Ovary (tissue), 9 donors: ENCODE data around the gene SLC25A43. TPM values are rescaled to one million over a fixed set of nuclear protein-coding genes. Genes with fewer than 3 reads are reported as not detected.

Experiments
- DNase-seq, 5 donors: peaks; one replicate each; pipeline ENCODE4 v3.0.0-alpha.2; 2019 to 2020
- H3K27ac ChIP-seq, 2 donors: fragments of 200-600 bp; one replicate each; pipeline versions ENCODE4 v1.5.1 to v1.8.0; 2019 to 2022
- H3K27me3 ChIP-seq: fragments of 200-600 bp; one replicate; pipeline ENCODE4 v1.8.0; 2022
- H3K36me3 ChIP-seq: fragments of 200-600 bp; sonication (generic); one replicate; pipeline ENCODE4 v1.5.1; 2019
- H3K4me1 ChIP-seq: one replicate; pipeline ENCODE4 v1.8.1; 2013; ENCODE audit warnings: mild to moderate bottlenecking, moderate library complexity; ENCODE audit not compliant: insufficient read depth
- H3K4me3 ChIP-seq: fragments of 200-600 bp; sonication (generic); one replicate; pipeline ENCODE4 v1.5.1; 2017
- H3K9me3 ChIP-seq, 2 donors: fragments of 200-600 bp in 1 of 2; sonication (generic) in 1 of 2; one replicate each; pipeline versions ENCODE4 v1.5.1 to v1.8.1; 2013 to 2019; ENCODE audit warnings: mild to moderate bottlenecking in 1 of 2, moderate library complexity in 1 of 2
- EP300 ChIP-seq: sonication (generic); formaldehyde crosslinking; IDR thresholded peaks from one replicate; pipeline ENCODE4 v1.6.1; 2017; ENCODE audit warnings: antibody characterized with exemption
- POLR2A ChIP-seq: fragments of 450-650 bp; IDR thresholded peaks from one replicate; pipeline ENCODE4 v1.6.1; 2017; ENCODE audit warnings: antibody characterized with exemption, mild to moderate bottlenecking, moderate library complexity
- WGBS, 3 donors: extraction: QIAGEN DNeasy Blood & Tissue Kit in 1 of 3; methylation state at CpG; one replicate each; pipeline versions ENCODE4 v1.1.5 to v1.1.7; 2013 to 2017; 5-methylcytosine and 5-hydroxymethylcytosine counted together
- intact Hi-C, 4 donors: fragments of 100-400 bp; cut with DNase I; formaldehyde crosslinking; loops; one replicate each; pipeline versions ENCODE4 v1.11.0 to v1.15.1; 2022 to 2023
- polyA plus RNA-seq, 2 donors: library from polyadenylated mRNA; stranded (reverse); fragments of 200-250 nt in 1 of 2; fragments of 350-450 nt in 1 of 2; fragmentation: Illumina TruSeq in 1 of 2; extraction: RNeasy Lipid Tissue Mini Kit (QIAGEN cat#74804) in 1 of 2; gene quantifications; one replicate each; pipeline ENCODE4 v1.2.3, GENCODE V29; 2013 to 2014
- total RNA-seq, 7 donors: library from RNA; depleted of rRNA in 2 of 7; stranded (reverse); fragments of >200 nt in 2 of 7; fragmentation: NEBNext Ultra II Directional in 3 of 7; extraction: Animal tissue kit (Norgen Biotek cat#: 25700) in 3 of 7; gene quantifications; one replicate each; pipeline versions ENCODE4 v1.1.0 to v1.2.4, GENCODE V29; 2016 to 2023
- TF ChIP-seq, protein P1 (sequence below), 3 donors: fragments of 450-650 bp in 2 of 3; fragments of 200-600 bp in 1 of 3; IDR thresholded peaks; one replicate each; pipeline versions ENCODE4 v1.5.1 to v1.8.0; 2016 to 2022; ENCODE audit warnings: antibody characterized with exemption in 3 of 3, mild to moderate bottlenecking in 1 of 3
- donor health status: DM: no; HTN: no; CAD: no; lungs with moderate emphysema.
- donor health status: DM: no; HTN: no; CAD: no.
- donor health status: Bipolar disorder and iron deficiency.
- donor health status: DM: yes; HTN: yes; CAD: no.
- donor health status: DM: no; HTN: no; CAD: no.
- donor health status: DM: yes; HTN: yes; CAD: no.

SLC25A43 gene
- total and polyA plus RNA-seq, 9 donors = 6.4 to 14.5 (median 8.2) TPM

- H3K27me3 ChIP-seq = no peaks in the 10 kb centered on the region
- WGBS, 3 donors = 57 to 72% (median 60%) methylated on average over 2 of the region's 2 CpGs
- H3K4me3 ChIP-seq = no peak overlapping the region
- intact Hi-C loops = no loop called here
- no peak overlapping the region for H3K27ac ChIP-seq
- no peaks in the 10 kb centered on the region for H3K9me3 ChIP-seq
- no peaks in the 10 kb centered on the region for H3K36me3 ChIP-seq
- DNase-seq = no peak
- H3K4me1 ChIP-seq = no peaks in the 10 kb centered on the region
- no peak for TF ChIP-seq EP300
- TF ChIP-seq, protein P1, sequence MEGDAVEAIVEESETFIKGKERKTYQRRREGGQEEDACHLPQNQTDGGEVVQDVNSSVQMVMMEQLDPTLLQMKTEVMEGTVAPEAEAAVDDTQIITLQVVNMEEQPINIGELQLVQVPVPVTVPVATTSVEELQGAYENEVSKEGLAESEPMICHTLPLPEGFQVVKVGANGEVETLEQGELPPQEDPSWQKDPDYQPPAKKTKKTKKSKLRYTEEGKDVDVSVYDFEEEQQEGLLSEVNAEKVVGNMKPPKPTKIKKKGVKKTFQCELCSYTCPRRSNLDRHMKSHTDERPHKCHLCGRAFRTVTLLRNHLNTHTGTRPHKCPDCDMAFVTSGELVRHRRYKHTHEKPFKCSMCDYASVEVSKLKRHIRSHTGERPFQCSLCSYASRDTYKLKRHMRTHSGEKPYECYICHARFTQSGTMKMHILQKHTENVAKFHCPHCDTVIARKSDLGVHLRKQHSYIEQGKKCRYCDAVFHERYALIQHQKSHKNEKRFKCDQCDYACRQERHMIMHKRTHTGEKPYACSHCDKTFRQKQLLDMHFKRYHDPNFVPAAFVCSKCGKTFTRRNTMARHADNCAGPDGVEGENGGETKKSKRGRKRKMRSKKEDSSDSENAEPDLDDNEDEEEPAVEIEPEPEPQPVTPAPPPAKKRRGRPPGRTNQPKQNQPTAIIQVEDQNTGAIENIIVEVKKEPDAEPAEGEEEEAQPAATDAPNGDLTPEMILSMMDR (IDR thresholded peaks at IDR 0.05) = no peak
- no peak for TF ChIP-seq POLR2A
These were observed 24.4 kb upstream of the SLC25A43 start for GRCh38 chrX:119374736-119375135.

- 59 to 65% (median 63%) methylated on average over 3 of the region's 3 CpGs for WGBS, 3 donors
- no peaks in the 10 kb centered on the region for H3K27me3 ChIP-seq
- TF ChIP-seq EP300 (no peak), POLR2A (no peak)
- TF ChIP-seq, protein P1 (IDR thresholded peaks at IDR 0.05) = no peak
- H3K36me3 ChIP-seq = no peaks in the 10 kb centered on the region
- H3K4me1 ChIP-seq = no peaks in the 10 kb centered on the region
- H3K27ac ChIP-seq = no peak overlapping the region
- H3K9me3 ChIP-seq = no peaks in the 10 kb centered on the region
- H3K4me3 ChIP-seq = no peak overlapping the region
- intact Hi-C loops = no loop called here
- DNase-seq = no peak
These were observed 23.6 kb upstream of the SLC25A43 start for GRCh38 chrX:119375561-119375960.

DNA sequence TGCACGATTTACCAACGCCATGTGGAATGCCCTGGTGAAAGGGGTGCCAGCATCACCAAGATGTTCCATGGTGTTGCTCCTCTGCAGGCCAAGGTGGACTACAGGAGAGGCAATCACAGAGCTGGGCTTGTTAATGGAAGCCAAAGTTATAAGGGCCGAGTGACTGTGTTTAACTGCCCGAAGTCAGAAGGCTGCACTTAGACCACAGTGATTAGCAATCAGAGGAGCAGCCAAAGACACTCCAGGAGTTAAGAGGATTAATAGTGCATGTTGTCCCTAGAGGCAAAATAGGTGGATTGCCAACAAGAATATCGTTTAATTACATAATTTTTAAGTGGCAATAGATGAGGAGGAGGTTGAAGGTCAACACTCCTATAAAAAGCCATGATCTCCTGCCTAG, 22.8 kb upstream of the SLC25A43 start:
- Histone ChIP-seq H3K27me3 (no peaks in the 10 kb centered on the region), H3K36me3 (no peaks in the 10 kb centered on the region), H3K4me3 (no peak overlapping the region), H3K4me1 (no peaks in the 10 kb centered on the region), H3K27ac (no peak overlapping the region), H3K9me3 (no peaks in the 10 kb centered on the region)
- TF ChIP-seq EP300 (no peak), POLR2A (no peak)
- TF ChIP-seq, protein P1 (IDR thresholded peaks at IDR 0.05) = no peak
- WGBS, 3 donors = 74 to 83% (median 82%) methylated on average over 5 of the region's 5 CpGs
- no peak for DNase-seq
- intact Hi-C loops = no loop called here

GRCh38 chrX:119381349-119381944, 17.7 kb upstream of the SLC25A43 start:
- intact Hi-C loops = no loop called here
- no peaks in the 10 kb centered on the region for H3K36me3 ChIP-seq
- H3K9me3 ChIP-seq = no peaks in the 10 kb centered on the region
- no peaks in the 10 kb centered on the region for H3K27me3 ChIP-seq
- DNase-seq = no peak
- TF ChIP-seq POLR2A (no peak), EP300 (no peak)
- TF ChIP-seq, protein P1 (IDR thresholded peaks at IDR 0.05) = no peak
- no peaks in the 10 kb centered on the region for H3K4me1 ChIP-seq
- H3K4me3 ChIP-seq = no peak overlapping the region
- WGBS, 3 donors = 37 to 49% (median 45%) methylated on average over 1 of the region's 1 CpG
- no peak overlapping the region for H3K27ac ChIP-seq
